ENCODE measurements around the gene FBXL13.
"Not testable (repeated sequence)": the region's sequence is repeated elsewhere in the genome, so short reads cannot be mapped to it uniquely, and the experiment has no call there.

The FBXL13 gene

DNA sequence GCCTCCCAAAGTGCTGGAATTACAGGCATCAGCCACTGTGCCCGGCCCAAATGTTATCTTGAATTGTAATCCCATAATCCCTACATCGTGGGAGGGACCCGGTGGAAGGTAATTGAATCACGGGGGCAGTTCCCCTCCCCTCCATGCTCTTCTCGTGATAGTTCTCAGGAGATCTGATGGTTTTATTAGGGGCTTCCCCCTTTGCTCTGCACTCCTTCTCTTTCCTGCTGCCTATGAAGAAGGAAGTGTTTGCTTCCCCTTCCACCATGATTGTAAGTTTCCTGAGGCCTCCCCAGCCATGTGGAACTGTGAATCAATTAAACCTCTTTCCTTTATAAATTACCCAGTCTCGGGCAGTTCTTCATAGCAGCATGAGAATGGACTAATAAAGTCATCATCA lies 3.6 kb upstream of the FBXL13 start:
- not testable (repeated sequence) for ATAC-seq

DNA sequence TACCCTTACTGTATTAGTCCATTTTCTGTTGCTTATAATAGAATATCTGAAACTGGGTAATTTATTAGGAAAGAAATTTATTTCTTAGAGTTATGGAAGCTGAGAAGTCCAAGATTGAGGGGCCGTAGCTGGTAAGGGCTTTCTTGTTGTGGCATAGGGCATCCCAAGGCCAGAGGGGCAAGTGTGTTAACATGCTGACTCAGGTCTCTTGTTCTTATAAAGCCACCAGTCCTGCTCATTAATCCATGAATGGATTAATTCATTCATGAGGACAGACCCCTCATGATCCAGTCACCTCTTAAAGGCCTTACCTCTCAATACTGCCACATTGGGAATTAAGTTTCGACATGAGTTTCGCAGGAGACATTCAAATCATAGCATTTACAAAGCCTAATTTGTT lies 2.7 kb upstream of the FBXL13 start:
- ATAC-seq = no peak

DNA sequence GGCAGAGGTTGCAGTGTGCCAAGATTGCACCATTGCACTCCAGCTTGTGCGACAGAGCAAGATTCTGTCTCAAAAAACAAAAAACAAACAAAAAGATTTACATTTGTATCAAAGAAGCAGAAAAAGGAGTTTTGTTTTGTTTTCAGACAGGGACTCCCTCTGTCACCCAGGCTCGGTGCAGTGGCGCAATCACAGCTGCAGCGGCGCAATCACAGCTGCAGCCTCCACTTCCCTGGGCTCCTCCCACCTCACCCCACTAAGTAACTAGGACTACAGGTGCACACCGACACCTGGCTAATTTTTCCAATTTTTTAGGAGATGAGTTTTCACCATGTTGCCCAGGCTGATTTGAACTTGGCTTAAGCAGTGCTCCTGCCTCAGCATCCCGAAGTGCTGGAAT lies 2.2 kb upstream of the FBXL13 start:
- no peak for ATAC-seq

DNA sequence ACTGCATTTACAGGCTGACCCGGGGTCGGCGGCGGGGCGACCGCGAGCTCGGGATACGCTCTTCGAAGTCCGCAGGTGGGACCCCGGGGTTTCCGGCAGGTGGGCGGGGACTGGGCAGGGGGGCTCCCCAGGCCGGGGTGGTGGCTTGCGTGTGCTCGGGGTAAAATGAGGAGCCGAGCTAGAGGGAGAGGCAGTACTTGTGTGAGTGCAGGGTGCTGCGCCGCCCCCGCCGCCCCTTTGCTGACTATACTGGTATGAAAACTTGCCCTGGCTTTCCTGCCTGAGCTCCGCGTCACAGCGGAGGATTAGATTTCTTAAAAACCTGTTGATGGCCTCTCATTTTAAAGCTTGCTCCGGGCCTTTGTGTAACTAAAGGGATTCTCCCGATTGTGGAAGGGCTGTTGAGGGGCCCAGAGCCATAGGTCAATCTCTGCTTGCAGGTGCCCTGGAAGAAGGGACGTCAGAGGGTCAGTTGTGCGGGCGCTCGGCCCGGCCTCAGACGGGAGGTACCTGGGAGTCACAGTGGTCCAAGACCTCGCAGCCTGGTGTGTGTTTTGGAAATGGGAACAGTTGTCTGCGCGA lies 832 bp upstream of the FBXL13 start:
- ATAC-seq = peak; percentile 76 to 80

DNA sequence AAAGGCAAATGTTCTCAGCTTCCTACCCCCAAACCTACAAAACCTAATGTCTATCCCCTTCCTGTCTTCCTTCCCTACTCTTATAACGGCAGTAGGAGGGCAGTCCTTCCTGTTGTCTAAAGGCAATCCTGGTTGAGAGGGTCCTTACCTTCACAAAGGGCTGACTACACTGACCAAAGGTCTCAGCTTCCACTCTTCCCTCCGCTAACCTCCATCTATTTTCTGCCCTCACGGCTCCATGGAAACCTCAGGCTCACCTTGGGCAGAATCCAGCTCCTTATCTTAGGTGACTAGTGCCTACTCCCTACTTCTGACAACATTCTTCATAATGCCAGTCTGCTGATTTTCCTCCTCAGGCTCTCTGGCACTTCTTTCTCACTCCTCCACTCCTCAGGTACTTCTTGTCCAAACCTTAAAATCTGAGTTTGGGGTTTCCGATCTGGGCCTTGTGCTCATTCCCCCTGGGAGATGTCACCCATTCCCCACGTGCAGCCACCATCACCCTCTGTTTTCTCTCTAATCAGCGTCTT lies 542 bp downstream of the FBXL13 start:
- ATAC-seq = no peak

DNA sequence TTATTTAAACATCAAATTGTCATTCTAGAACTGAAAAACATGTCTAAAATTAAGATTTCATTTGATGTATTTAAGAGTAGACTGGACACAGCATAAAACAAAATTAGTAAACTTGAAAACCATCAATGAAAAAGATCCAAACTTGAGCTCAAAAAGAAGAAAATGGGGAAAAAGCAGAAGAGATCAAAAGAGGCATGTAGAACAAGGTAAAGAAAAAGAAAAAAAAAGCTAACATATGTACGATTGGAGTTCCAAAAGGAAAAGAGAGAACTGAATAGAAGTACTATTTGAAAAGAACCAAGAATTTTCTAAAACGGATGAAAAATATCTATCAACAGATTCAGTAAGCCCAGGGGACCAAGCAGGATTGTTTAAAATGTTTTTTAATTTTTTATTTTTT lies 3.6 kb downstream of the FBXL13 start:
- ATAC-seq = no peak

DNA sequence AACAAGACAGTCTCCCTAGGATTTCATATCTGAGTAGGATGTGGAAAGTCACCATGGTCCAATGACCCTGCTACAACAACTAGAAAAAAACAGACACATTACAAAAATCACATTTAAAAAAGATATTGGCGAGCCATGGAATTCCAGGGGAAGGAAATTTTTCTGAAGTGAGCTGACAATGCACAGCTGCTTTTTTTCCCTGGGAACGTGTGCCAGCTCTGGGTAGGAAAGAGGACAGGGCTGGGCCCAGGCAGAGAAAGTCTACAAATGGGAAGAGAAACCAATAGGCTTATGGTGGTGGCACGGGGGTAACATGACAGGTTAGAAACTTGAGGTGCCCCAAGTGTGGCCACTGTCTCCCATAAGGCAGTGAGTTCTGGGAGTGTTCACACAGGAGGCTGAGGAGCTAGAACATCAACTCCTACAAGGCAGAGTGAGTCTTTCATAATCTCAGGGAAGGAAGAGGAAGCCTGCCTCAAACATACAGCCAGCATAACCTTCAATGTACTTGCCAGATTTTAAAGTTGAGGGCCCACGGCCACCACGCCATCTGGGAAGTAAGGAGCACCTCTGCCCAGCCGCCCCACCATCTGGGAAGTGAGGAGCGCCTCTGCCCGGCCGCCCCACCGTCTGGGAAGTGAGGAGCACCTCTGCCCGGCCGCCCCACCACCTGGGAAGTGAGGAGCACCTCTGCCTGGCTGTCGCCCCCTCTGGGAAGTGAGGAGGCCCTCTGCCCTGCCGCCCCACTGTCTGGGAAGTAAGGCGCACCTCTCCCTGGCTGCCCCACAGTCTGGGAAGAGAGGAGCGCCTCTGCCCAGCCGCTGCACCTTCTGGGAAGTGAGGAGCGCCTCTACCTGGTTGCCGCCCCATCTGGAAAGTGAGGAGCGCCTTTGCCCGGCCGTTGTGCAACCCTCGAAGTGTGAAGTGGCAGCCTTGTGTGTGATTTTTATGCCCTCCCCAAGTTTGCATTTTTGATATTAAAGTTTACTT lies 5.9 kb downstream of the FBXL13 start:
- ATAC-seq = no peak

DNA sequence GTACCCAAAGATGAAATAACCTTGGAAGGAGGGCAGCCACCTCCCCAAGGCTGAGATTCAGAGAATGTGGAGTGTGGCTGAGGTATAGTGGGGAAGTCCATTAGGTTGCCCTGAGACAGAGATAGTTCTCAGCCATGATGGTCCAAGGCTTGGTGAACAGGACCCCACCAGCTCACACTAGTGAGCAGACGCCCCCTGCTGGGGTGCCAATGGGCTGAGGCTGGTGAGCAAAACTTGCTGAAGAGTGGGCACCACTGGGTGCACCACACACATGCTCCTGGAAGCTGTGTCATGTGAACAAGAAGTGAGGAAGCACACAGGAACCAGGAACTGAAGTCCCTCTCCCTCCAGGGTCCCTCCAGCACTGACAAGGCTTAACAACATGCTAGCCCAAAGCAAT lies 8.9 kb downstream of the FBXL13 start:
- ATAC-seq = peak; percentile 41 to 43

DNA sequence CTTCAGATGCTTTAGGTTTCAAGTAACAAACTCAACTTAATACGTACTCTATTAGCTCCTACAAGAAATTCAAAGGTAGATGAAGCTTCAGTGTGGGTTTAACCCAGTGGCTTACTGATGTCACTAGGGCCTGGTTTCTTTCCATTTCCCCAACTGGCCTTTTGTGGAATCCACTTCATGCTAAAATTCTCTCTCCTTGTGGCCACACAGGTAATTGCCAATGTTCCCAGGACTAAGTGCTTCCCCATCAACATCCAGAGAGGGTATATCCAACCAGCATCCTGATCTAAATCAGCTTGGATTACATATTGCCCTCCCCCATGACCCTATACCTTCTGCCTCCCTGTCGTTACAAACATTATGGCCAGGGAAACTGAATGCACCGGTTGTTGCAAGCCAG lies 10.7 kb downstream of the FBXL13 start:
- ATAC-seq = no peak

DNA sequence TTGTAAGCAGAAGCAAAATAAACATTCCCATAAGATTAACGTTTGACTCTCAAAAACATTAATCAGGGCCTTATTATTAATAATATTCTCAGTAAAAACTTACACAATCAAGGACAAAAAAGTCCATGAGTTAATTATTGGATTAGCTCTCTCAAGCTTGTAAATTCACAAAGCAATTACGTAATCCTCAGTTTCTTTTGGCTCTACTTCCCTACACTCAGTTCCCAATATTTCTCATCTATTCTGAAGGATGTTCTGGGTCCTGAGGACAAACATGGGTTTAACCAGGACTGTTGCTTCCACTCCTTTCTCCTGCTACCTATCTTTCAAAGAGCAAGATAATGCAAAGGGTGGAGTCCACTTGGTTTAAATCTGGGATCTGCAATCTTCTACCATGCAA lies 15.1 kb downstream of the FBXL13 start:
- ATAC-seq = no peak

DNA sequence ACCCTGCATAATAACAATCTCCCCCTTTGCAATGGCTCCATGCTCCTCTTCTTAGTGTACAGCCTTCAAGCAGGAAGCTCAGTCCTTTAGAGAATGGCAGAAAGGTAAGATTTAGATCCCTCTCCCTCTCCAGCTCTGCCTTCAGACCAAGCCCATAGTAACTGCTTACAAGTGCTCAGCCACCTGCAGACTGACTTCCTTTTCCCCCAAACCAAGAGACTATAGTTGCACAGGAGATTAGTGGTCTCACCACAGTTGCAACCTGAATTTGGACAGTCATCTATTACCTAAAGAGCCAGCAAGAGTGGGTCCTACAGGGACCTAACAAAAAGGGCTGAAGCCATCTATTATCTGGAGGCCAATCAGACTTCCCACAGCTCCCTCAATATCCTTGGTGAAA lies 16.5 kb downstream of the FBXL13 start:
- no peak for ATAC-seq

DNA sequence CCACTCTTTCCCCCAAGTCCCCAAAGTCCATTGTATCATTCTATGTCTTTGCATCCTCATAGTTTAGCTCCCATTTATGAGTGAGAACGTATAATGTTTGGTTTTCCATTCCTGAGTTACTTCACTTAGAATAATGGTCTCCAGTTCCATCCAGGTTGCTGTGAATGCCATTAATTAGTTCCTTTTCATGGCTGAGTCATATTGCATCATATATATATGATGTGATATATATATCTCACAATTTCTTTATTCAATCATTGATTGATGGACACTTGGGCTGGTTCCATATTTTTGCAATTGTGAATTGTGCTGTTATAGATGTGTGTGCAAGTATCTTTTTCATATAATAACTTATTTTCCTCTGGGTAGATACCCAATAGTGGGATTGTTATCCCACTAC lies 18.6 kb downstream of the FBXL13 start:
- ATAC-seq = not testable (repeated sequence)

DNA sequence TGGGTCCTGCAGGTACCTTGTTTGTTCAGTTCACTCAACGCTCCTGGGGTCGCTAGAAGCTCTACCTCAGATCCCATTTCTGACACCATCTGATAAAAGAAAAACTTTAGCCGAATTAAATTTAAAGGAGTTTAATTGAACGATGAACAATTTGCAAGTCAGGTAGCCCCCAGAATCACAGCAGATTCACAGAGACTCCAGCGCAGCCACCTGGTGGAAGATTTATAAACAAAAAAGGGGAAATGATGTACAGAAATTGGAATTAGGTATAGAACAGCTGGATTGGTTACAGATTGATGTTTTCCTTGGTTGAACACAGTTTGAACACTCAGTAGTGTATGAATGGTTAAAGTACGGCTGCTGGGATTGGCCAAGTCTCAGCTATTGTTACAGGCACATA lies 23.1 kb downstream of the FBXL13 start:
- no peak for ATAC-seq

DNA sequence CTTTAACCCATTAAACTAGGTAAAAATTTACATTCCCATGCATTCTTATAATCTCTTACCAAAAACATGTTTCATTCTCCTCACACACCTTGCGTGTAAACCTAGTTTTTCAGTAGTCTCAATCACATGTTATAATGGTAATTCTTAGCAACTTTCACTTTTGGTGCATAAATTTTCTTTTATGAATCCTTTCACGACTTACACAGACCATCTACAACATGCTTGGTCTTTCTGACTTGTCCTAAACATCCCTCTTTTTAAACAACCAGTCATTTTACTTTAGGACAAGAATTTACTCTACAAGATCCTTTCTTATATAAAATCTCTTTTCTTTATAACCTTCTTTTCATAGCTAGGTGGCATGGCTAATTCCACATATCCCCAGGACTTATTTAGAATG lies 25.8 kb downstream of the FBXL13 start:
- no peak for ATAC-seq

DNA sequence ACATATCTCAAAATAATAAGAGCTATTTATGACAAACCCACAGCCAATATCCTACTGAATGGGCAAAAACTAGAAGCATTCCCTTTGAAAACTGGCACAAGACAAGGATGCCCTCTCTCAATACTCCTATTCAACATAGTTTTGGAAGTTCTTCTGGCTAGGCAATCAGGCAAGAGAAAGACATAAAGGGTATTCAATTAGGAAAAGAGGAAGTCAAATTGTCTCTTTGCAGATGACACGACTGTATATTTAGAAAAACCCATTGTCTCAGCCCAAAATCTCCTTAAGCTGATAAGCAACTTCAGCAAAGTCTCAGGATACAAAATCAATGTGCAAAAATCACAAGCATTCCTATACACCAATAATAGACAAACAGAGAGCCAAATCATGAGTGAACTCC lies 32.8 kb downstream of the FBXL13 start:
- ATAC-seq = not testable (repeated sequence)

DNA sequence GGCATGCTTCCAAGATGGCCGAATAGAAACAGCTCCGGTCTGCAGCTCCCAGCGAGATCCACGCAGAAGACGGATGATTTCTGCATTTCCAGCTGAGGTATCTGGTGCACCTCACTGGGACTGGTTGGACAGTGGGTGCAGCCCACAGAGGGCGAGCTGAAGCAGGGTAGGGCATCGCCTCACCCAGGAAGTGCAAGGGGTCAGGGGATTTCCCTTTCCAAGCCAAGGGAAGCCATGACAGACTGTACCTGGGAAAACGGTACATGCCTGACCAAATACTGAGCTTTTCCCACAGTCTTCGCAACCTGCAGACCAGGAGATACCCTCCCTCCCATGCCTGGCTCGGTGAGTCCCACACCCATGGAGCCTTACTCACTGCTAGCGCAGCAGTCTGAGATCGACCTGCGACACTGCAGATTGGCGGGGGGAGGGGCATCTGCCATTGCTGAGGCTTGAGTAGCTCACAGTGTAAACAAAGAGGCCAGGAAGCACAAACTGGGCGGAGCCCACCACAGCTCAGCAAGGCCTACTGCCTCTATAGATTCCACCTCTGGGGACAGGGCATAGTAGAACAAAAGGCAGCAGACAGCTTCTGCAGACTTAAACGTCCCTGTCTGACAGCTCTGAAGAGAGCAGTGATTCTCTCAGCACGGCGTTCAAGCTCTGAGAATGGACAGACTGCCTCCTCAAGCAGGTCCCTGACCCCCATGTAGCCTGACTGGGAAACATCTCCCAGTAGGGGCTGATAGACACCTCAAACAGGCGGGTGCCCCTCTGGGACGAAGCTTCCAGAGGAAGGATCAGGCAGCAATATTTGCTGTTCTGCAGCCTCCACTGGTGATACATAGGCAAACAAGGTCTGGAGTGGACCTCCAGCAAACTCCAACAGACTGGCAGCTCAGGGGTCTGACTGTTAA lies 36.5 kb downstream of the FBXL13 start:
- not testable (repeated sequence) for ATAC-seq

DNA sequence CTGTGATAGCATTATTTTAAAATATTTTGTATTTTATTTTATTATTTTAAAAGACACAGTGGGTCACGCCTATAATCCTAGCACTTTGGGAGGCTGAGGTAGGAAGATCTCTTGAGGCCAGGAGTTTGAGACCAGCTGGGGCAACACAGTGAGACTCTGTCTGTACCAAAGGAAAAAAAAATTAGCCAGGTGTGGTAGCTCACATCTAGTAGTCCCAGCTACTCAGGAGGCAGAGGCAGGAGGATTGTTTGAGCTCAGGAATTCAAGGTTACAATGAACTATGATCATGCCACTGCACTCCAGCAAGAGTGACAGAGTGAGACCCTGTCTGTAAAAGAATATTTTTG lies 37.1 kb downstream of the FBXL13 start:
- no peak for ATAC-seq

DNA sequence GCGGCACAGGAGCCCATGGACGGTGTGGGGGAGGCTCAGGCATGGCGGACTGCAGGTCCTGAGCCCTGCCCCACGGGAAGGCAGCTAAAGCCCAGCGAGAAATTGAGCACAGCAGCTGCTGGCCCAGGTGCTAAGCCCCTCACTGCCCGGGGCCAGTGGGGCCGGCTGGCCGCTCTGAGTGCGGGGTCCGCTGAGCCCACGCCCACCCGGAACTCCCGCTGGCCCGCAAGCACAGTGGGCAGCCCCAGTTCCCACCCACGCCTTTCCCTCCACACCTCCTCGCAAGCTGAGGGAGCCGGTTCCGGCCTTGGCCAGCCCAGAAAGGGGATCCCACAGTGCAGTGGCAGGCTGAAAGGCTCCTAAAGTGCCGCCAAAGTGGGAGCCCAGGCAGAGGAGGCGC lies 40.3 kb downstream of the FBXL13 start:
- not testable (repeated sequence) for ATAC-seq

DNA sequence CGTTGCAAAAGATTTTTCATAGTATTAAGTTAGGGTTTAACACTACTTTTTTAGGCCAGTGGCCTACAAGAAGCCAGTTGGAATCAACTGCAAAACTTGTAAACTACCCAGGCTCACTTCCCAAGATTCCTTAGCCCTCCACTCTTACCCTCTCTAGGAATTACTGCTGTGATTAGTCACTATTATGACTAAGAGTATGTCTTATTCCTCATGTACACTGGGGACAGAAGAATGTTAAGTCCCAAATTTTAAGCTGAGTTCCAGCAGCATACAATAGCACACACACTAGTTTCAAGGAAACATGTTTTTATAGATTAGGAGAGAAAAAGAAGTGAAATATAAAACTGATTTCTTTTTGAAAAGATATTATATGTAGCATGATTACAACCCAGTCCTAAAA lies 42.8 kb downstream of the FBXL13 start:
- no peak for ATAC-seq

DNA sequence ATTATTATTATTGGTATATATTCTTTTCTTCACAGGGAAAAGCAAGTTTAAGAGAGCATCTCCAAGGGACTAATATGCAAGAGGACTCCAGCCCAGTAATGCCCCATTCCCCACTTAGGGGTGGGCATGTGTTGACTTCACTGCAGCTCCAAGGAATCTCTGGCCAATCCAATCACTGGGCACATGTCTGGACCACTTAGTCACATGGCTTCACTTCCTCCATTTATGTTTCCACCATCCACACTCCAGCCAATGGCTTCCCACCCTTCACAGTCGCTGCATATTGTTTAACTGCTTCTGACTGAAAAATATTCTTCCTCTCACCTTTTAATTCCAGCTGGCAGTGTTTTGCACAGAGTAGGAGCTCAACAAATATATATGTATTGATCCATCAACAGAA lies 43.6 kb downstream of the FBXL13 start:
- ATAC-seq = no peak

DNA sequence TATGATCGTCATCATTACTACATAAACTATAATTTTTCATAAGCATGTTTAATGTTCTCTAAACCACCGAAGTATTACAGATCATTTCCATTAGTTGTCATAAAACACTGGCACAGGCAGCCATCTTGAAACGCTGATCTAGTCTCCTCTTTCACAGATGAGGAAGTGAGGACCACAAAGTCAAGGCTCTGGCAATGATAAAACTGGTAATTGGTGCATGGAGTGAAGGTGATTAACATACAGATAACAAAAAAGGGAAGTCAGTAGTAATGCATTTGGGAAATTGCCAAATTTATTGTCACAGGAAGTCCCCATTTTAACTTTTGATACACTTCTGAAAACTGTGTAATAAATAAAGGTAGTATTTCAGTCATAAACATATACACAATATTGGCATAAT lies 49.3 kb downstream of the FBXL13 start:
- no peak for ATAC-seq

DNA sequence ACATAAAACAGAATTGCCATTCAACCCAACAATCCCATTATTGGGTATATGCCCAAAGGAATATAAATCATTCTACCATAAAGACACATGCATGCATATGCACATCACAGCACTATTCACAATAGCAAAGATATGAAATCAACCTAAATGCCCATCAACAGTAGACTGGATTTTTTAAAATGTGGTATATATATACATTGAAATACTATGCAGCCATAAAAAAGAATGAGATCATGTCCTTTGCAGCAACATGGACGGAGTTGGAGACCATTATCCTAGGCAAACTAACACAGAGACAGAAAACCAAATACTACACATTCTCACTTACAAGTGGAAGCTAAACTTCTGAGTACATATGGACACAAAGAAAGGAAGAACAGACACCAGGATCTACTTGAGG lies 51.0 kb downstream of the FBXL13 start:
- ATAC-seq = not testable (repeated sequence)

DNA sequence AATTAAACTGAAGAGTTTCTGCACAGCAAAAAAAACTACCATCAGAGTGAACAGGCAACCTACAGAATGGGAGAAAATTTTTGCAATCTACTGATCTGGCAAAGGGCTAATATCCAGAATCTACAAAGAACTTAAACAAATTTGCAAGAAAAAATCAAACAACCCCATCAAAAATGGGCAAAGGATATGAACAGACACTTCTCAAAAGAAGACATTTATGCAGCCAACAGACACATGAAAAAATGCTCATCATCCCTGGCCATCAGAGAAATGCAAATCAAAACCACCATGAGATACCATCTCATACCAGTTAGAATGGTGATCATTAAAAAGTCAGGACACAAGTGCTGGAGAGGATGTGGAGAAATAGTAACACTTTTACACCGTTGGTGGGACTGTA lies 53.1 kb downstream of the FBXL13 start:
- not testable (repeated sequence) for ATAC-seq

Data from activated CD4-positive, CD25-positive, alpha-beta regulatory T cell treated with anti-CD3 and anti-CD28 coated beads, Interleukin-2, amount 50 U/mL, for 24 hours (primary cell).